H9 (cell line): ENCODE measurements around the gene ZNF330. TPM values are rescaled to one million over a fixed set of nuclear protein-coding genes. Genes with fewer than 3 reads are reported as not detected.

Experiments
- DNase-seq: peaks from one replicate; pipeline ENCODE4 v3.0.0-alpha.2; 2017
- H2AFZ ChIP-seq: one replicate; pipeline ENCODE4 v1.6.1; 2013; ENCODE audit warnings: mild to moderate bottlenecking, low read length, control low read depth, moderate library complexity
- H2AK5ac ChIP-seq: 2 replicates; pipeline ENCODE4 v1.6.1; 2013; ENCODE audit warnings: low read length, control low read depth, mixed read lengths; ENCODE audit not compliant: insufficient read length
- H2BK120ac ChIP-seq: one replicate; pipeline ENCODE4 v1.6.1; 2013; ENCODE audit warnings: low read depth, mild to moderate bottlenecking, low read length, control low read depth, inconsistent platforms; ENCODE audit not compliant: poor library complexity, severe bottlenecking
- H2BK12ac ChIP-seq: 2 replicates; pipeline ENCODE4 v1.6.1; 2013; ENCODE audit warnings: low read length, control low read depth, mixed read lengths, low read depth; ENCODE audit not compliant: insufficient read length
- H2BK15ac ChIP-seq: 2 replicates; pipeline ENCODE4 v1.6.1; 2013; ENCODE audit warnings: low read depth, low read length, control low read depth
- H2BK20ac ChIP-seq: one replicate; pipeline ENCODE4 v1.6.1; 2013; ENCODE audit warnings: low read depth, mild to moderate bottlenecking, low read length, control low read depth, inconsistent platforms; ENCODE audit not compliant: poor library complexity, severe bottlenecking
- H2BK5ac ChIP-seq: 2 replicates; pipeline ENCODE4 v1.6.1; 2013; ENCODE audit warnings: low read length, control low read depth, mixed read lengths; ENCODE audit not compliant: insufficient read length
- H3K14ac ChIP-seq: 2 replicates; pipeline ENCODE4 v1.6.1; 2013; ENCODE audit warnings: low read length, control low read depth; ENCODE audit not compliant: insufficient read depth
- H3K18ac ChIP-seq: 2 replicates; pipeline ENCODE4 v1.6.1; 2013; ENCODE audit warnings: low read depth, mild to moderate bottlenecking, mixed read lengths, low read length, control low read depth; ENCODE audit not compliant: insufficient read length
- H3K23ac ChIP-seq: 2 replicates; pipeline ENCODE4 v1.6.1; 2013; ENCODE audit warnings: low read length, control low read depth, mixed read lengths, low read depth; ENCODE audit not compliant: insufficient read length
- H3K23me2 ChIP-seq: 2 replicates; pipeline ENCODE4 v1.6.1; 2013; ENCODE audit warnings: low read depth, mild to moderate bottlenecking, mixed read lengths, low read length, control low read depth; ENCODE audit not compliant: insufficient read length, poor library complexity, severe bottlenecking
- H3K27ac ChIP-seq: 2 replicates; pipeline ENCODE4 v1.5.1; 2013; ENCODE audit warnings: low read length, control low read depth, mixed read lengths, low read depth; ENCODE audit not compliant: insufficient read length
- H3K27me3 ChIP-seq: 2 replicates; pipeline ENCODE4 v1.6.1; 2013; ENCODE audit warnings: low read length, control low read depth, inconsistent platforms; ENCODE audit not compliant: insufficient read depth
- H3K4ac ChIP-seq: 2 replicates; pipeline ENCODE4 v1.6.1; 2013; ENCODE audit warnings: low read depth, mild to moderate bottlenecking, control low read depth, inconsistent platforms, low read length, moderate library complexity
- H3K4me1 ChIP-seq: 2 replicates; pipeline ENCODE4 v1.6.1; 2013; ENCODE audit warnings: low read length, control low read depth, inconsistent platforms; ENCODE audit not compliant: insufficient read depth
- H3K4me2 ChIP-seq: 2 replicates; pipeline ENCODE4 v1.6.1; 2013; ENCODE audit warnings: low read length, control low read depth, mixed read lengths; ENCODE audit not compliant: insufficient read length, insufficient read depth
- H3K56ac ChIP-seq: 2 replicates; pipeline ENCODE4 v1.6.1; 2013; ENCODE audit warnings: low read depth, mild to moderate bottlenecking, mixed read lengths, low read length, control low read depth; ENCODE audit not compliant: insufficient read length
- H3K79me1 ChIP-seq: 2 replicates; pipeline ENCODE4 v1.6.1; 2013; ENCODE audit warnings: low read depth, mild to moderate bottlenecking, moderate library complexity, low read length, control low read depth, inconsistent platforms; ENCODE audit not compliant: insufficient read depth, poor library complexity, severe bottlenecking
- H3K79me2 ChIP-seq: 2 replicates; pipeline ENCODE4 v1.6.1; 2013; ENCODE audit warnings: low read length, control low read depth, inconsistent platforms; ENCODE audit not compliant: insufficient read depth
- H3K9ac ChIP-seq: 2 replicates; pipeline ENCODE4 v1.6.1; 2013; ENCODE audit warnings: low read length, control low read depth, mixed read lengths; ENCODE audit not compliant: insufficient read length; ENCODE audit errors: extremely low read depth
- H3K9me3 ChIP-seq: one replicate; pipeline ENCODE4 v1.6.1; 2013; ENCODE audit warnings: low read depth, low read length, inconsistent platforms; ENCODE audit not compliant: control insufficient read depth
- H3T11ph ChIP-seq: one replicate; pipeline ENCODE4 v1.6.1; 2013; ENCODE audit warnings: mild to moderate bottlenecking, low read length, control low read depth, inconsistent platforms
- H4K20me1 ChIP-seq: one replicate; pipeline ENCODE4 v1.6.1; 2013; ENCODE audit not compliant: control insufficient read depth, insufficient read length, insufficient read depth
- H4K5ac ChIP-seq: 2 replicates; pipeline ENCODE4 v1.6.1; 2013; ENCODE audit warnings: low read depth, mild to moderate bottlenecking, mixed read lengths, low read length, control low read depth; ENCODE audit not compliant: insufficient read length
- H4K8ac ChIP-seq: replicated peaks from 2 replicates; pipeline ENCODE4 v1.6.1; 2013; ENCODE audit warnings: low read length, control low read depth, mixed read lengths, low read depth; ENCODE audit not compliant: insufficient read length
- H4K91ac ChIP-seq: 2 replicates; pipeline ENCODE4 v1.6.1; 2013; ENCODE audit warnings: low read depth, mild to moderate bottlenecking, moderate library complexity, mixed read lengths, low read length, control low read depth; ENCODE audit not compliant: insufficient read length
- H3K27ac Mint-ChIP-seq, 3 experiments: 2 replicates in 2 of 3; 3 replicates in 1 of 3; pipeline ENCODE4 v1.8.0; 2020 to 2021; ENCODE audit warnings: mixed read lengths in 3 of 3, mild to moderate bottlenecking in 1 of 3, moderate library complexity in 1 of 3
- H3K27me3 Mint-ChIP-seq: 2 replicates; pipeline ENCODE4 v1.8.0; 2021; ENCODE audit warnings: low read depth, mild to moderate bottlenecking, moderate library complexity, mixed read lengths
- H3K36me3 Mint-ChIP-seq, 3 experiments: 2 replicates in 2 of 3; 3 replicates in 1 of 3; pipeline ENCODE4 v1.8.0; 2020 to 2021; ENCODE audit warnings: low read depth in 3 of 3, mixed read lengths in 3 of 3; ENCODE audit not compliant: insufficient read depth in 1 of 3
- H3K4me1 Mint-ChIP-seq, 2 experiments: 2 replicates each; pipeline ENCODE4 v1.8.0; 2020; ENCODE audit warnings: mixed read lengths in 2 of 2
- H3K4me3 Mint-ChIP-seq, 2 experiments: 2 replicates in 1 of 2; 3 replicates in 1 of 2; pipeline ENCODE4 v1.8.0; 2020 to 2021; ENCODE audit warnings: mild to moderate bottlenecking in 2 of 2, mixed read lengths in 2 of 2, moderate library complexity in 1 of 2
- H3K9me3 Mint-ChIP-seq, 2 experiments: 2 replicates in 1 of 2; 3 replicates in 1 of 2; pipeline ENCODE4 v1.8.0; 2020; ENCODE audit warnings: mild to moderate bottlenecking in 2 of 2, mixed read lengths in 2 of 2, moderate library complexity in 1 of 2
- WGBS: extraction: QIAGEN DNeasy Blood & Tissue Kit; methylation state at CpG from one replicate; pipeline ENCODE4 v1.1.7; 2013; ENCODE audit warnings: missing lambda C conversion rate, low lambda C conversion rate, mixed read lengths; ENCODE audit not compliant: insufficient read length; ENCODE audit errors: extremely low coverage; 5-methylcytosine and 5-hydroxymethylcytosine counted together
- total RNA-seq: library from RNA; stranded (reverse); gene quantifications from 2 replicates; pipeline ENCODE4 v1.2.1, GENCODE V29; 2021
- TF ChIP-seq, protein P1 (sequence below): fragments of 200-600 bp; sonication (generic); conservative IDR thresholded peaks from 3 replicates; pipeline ENCODE4 v1.8.0; 2021; ENCODE audit warnings: antibody characterized with exemption, mild to moderate bottlenecking

ZNF330 gene
- total RNA-seq, 1 experiment from 2014 or later = 32.6 TPM

DNA sequence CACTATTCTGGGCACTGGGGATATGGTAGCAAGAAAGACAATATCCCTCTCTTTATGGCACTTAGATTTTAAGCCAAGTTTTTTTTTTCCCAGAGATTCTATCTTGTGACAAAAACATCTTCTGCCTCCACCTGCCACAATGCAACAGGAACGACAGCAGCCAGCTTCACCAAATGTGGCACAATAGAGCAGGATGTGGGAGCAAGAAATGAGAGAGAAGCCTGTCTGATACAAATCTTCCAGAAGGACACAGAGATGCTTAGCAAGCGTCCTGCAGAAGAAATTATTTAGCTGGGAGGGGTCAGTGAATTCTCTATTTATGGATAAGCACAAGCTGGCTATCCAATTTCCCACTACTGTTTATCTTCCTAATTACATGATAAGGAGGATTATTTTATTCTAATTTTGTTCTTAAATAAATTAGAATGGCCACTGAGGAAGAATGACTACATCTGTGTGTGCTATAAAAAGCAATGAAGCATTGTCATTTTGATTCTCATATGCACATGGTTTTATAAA, 27.1 kb upstream of the ZNF330 start:
- Histone ChIP-seq H3K23me2 (no peaks in the 10 kb centered on the region), H2BK5ac (no peak overlapping the region), H4K5ac (no peak overlapping the region), H2BK12ac (no peak overlapping the region), H4K20me1 (no peaks in the 10 kb centered on the region), H2BK15ac (no peak overlapping the region), H3K23ac (no peak overlapping the region), H3K56ac (no peak overlapping the region), H3T11ph (no peak overlapping the region), H3K79me1 (no peaks in the 10 kb centered on the region), H3K9ac (no peak overlapping the region), H3K4me2 (no peak overlapping the region), H3K79me2 (no peaks in the 10 kb centered on the region), H3K18ac (no peak overlapping the region), H4K8ac (no peak overlapping the region), H4K91ac (no peak overlapping the region), H2BK120ac (no peak overlapping the region), H2AFZ (no peak overlapping the region), H3K4ac (no peak overlapping the region), H3K14ac (no peak overlapping the region), H3K9me3 (no peaks in the 10 kb centered on the region), H3K27ac (no peak overlapping the region), H2BK20ac (no peak overlapping the region), H3K4me1 (no peaks in the 10 kb centered on the region), H2AK5ac (no peak overlapping the region), H3K27me3 (no peaks in the 10 kb centered on the region)
- DNase-seq = no peak
- peaks cover 7 to 9% of the 10 kb centered on the region in 2 experiments; a peak in 3 of 5 replicates for H3K9me3 Mint-ChIP-seq
- H3K27ac Mint-ChIP-seq = no peak overlapping the region
- H3K36me3 Mint-ChIP-seq = no peaks in the 10 kb centered on the region
- WGBS = no CpG with 5 or more reads among the region's 2 CpGs
- TF ChIP-seq, protein P1, sequence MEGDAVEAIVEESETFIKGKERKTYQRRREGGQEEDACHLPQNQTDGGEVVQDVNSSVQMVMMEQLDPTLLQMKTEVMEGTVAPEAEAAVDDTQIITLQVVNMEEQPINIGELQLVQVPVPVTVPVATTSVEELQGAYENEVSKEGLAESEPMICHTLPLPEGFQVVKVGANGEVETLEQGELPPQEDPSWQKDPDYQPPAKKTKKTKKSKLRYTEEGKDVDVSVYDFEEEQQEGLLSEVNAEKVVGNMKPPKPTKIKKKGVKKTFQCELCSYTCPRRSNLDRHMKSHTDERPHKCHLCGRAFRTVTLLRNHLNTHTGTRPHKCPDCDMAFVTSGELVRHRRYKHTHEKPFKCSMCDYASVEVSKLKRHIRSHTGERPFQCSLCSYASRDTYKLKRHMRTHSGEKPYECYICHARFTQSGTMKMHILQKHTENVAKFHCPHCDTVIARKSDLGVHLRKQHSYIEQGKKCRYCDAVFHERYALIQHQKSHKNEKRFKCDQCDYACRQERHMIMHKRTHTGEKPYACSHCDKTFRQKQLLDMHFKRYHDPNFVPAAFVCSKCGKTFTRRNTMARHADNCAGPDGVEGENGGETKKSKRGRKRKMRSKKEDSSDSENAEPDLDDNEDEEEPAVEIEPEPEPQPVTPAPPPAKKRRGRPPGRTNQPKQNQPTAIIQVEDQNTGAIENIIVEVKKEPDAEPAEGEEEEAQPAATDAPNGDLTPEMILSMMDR = no peak
- no peak overlapping the region for H3K4me3 Mint-ChIP-seq
- H3K27me3 Mint-ChIP-seq = peaks cover 7% of the 10 kb centered on the region
- H3K4me1 Mint-ChIP-seq = no peaks in the 10 kb centered on the region
